ENCODE measurements around the gene MBD5.

GRCh38 chr2:148292431-148292830, 271.5 kb downstream of the MBD5 start:
- no peak for TF ChIP-seq CTCF (optimal IDR thresholded peaks at IDR 0.05 in 1 of 3, IDR thresholded peaks at IDR 0.05 in 1 of 3, conservative IDR thresholded peaks at IDR 0.05 in 1 of 3; ENCODE audit: extremely low read depth in 1 of 3, insufficient read depth in 2 of 3, low read length in 3 of 3)
- TF ChIP-seq EZH2 (IDR thresholded peaks at IDR 0.05; ENCODE audit: low read length): no peak
